WTC11 (cell line): ENCODE measurements around the gene USH1C.

Source experiments
- AR ChIP-seq: fragments of 250-450 bp; sonication (Bioruptor Pico); IDR thresholded peaks from 2 replicates; pipeline ENCODE4 v1.9.0; 2021; ENCODE audit warnings: mild to moderate bottlenecking
- CREB1 ChIP-seq: sonication (generic); formaldehyde crosslinking; IDR thresholded peaks from 2 replicates; pipeline ENCODE4 v1.8.0; 2023; ENCODE audit warnings: mild to moderate bottlenecking, missing genetic modification reagents
- CTCF ChIP-seq: fragments of 200-600 bp; IDR thresholded peaks from 2 replicates; pipeline ENCODE4 v1.8.0; 2022; ENCODE audit warnings: antibody characterized with exemption
- ETV6 ChIP-seq: sonication (generic); formaldehyde crosslinking; IDR thresholded peaks from 2 replicates; pipeline ENCODE4 v1.8.1; 2022; ENCODE audit warnings: mild to moderate bottlenecking, missing genetic modification reagents
- MAX ChIP-seq: sonication (generic); formaldehyde crosslinking; IDR thresholded peaks from 2 replicates; pipeline ENCODE4 v1.8.0; 2022; ENCODE audit warnings: mild to moderate bottlenecking, missing genetic modification reagents
- MLX ChIP-seq: sonication (generic); formaldehyde crosslinking; IDR thresholded peaks from 2 replicates; pipeline ENCODE4 v1.8.1; 2023; ENCODE audit warnings: mild to moderate bottlenecking, missing genetic modification reagents, moderate library complexity
- TCF7 ChIP-seq: sonication (generic); formaldehyde crosslinking; IDR thresholded peaks from 2 replicates; pipeline ENCODE4 v1.8.0; 2022; ENCODE audit warnings: mild to moderate bottlenecking, low read depth, missing genetic modification reagents, moderate library complexity
- USF2 ChIP-seq: sonication (generic); formaldehyde crosslinking; IDR thresholded peaks from 2 replicates; pipeline ENCODE4 v1.8.1; 2023; ENCODE audit warnings: mild to moderate bottlenecking, missing genetic modification reagents, moderate library complexity
- ZBTB21 ChIP-seq: sonication (generic); formaldehyde crosslinking; IDR thresholded peaks from 2 replicates; pipeline ENCODE4 v1.8.1; 2023; ENCODE audit warnings: mild to moderate bottlenecking, missing genetic modification reagents, borderline replicate concordance

GRCh38 chr11:17568944-17569343 lies 24.7 kb upstream of the USH1C start:
- no peak for TF ChIP-seq CTCF
- TF ChIP-seq ETV6 (CRISPR knock-in tag) = no peak
- TF ChIP-seq MLX (CRISPR knock-in tag) = no peak
- no peak for TF ChIP-seq MAX (CRISPR knock-in tag)
- no peak for TF ChIP-seq USF2 (CRISPR knock-in tag)
- TF ChIP-seq CREB1 = no peak
- no peak for TF ChIP-seq AR (CRISPR knock-in tag)
- no peak for TF ChIP-seq TCF7 (CRISPR knock-in tag)
- no peak for TF ChIP-seq ZBTB21 (CRISPR knock-in tag)
